Inflammatory macrophage (primary cell): ENCODE measurements around the gene TENT4A.

Experiments used
- DNase-seq, 2 donors: peaks; one replicate each; pipeline ENCODE4 v3.0.0-alpha.2; 2020 to 2022

Gene TENT4A

DNA sequence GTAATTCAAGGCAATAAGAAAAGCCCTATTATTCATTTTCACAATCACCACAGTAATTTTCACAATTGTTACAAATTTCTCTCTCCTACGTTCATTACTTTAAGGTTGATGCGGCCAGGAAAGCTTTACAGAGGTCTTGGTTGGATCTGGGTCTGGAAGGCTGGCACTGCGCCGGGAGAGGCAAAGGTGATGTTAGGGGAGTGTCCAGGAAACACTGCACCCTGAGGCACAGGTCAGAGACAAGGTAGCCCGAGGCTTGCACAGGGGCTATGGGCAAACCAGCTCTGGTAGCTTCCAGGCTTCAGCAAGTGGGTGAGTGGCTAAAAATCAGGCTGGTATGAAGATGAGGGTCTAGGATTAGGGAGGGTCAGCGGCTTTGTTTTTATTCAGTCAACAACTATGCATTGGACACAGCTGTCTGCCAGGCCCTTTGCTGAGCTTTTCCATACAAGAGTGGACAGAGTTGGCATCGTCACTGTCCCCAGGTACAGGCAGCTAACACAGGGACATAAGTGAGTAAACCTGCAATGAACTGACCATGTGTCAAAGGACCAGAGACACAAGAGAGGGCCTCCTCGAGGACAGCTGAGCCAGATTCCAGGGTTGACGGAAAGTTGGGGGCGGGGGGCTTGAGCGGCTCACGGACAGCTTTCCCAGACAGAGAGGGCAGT is 12.4 kb upstream of the TENT4A start:
- no peak for DNase-seq

DNA sequence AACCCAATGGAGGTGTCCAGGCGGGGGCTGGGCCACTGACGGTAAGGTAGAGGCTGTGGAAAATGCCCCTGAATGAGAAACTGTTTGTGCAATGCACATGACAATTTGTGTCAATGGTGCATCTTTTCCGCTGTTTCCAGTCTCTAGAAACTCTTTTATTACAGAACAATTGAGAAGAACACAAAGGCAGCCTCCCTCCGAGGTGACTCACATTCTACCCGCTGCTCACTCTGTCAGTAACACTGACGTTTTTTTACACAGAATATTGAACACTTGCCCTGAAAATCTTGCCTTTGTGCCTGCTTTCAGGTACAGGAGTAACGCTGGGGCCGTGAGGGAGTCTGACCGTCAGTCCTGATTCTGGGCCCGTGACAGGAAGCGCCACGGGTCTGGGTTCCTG is 11.7 kb upstream of the TENT4A start:
- DNase-seq: no peak

DNA sequence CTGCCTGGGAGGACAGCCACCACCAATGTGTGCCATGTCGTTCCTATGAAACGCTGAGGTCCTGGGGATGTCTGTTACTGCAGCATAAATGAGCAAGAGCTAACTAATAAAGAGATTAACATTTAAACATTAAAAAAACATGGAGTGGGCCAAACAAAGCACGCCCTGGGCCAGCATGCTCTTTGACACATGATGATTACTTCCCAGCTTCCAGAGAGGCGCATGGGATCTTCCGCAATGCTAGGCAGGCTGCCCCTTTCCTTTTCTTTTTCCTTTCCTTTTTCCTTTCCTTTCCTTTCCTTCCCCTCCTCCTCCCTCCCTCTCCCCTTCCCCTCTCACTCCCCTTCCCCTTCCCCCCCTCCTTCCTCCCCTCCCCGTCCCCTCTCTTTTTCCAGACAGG is 10.6 kb upstream of the TENT4A start:
- DNase-seq: no peak

DNA sequence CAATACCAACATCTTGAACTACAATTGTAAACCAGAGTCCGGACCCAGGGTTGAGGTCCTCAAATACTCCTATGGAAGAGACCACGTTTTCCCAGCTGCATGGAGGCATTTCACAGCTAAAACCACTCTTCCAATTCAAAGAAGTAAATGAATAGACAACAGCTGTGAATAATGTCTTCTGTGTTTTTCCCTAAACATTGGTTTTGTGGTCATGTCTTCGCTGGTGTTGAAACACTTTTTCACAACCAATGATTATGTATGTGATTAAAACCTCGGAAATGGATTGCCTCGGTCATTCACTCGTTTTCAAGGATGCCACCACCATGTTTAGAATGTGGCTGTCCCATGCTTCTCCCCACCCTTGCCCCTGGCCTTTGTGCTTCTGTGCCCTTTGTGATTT is 9.4 kb upstream of the TENT4A start:
- no peak for DNase-seq

DNA sequence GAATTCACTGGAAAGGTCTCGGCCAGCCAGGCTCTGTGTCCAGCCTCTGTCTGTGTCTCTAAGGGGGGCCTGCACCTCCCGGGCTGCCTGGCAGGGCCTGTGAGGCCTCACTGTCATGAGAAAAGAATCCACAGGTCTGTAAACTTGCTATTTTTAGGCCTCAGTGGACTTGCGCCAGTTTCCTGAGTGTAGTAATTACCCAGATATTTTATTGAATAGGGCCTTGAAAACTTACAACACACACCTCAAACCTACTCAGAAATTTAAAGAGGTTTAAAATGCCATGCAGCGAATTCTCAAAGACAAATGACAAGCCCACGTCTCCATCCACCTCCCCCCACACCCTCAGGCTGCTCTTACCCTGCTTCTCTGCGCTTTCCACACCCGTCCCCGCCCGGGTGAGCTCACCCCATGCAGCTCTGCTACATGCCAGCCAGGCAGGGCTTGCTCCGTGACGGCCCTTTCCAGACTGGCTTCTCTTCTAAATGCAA is 8.8 kb upstream of the TENT4A start:
- peak in 1 of 2 donors; percentile 26 for DNase-seq

DNA sequence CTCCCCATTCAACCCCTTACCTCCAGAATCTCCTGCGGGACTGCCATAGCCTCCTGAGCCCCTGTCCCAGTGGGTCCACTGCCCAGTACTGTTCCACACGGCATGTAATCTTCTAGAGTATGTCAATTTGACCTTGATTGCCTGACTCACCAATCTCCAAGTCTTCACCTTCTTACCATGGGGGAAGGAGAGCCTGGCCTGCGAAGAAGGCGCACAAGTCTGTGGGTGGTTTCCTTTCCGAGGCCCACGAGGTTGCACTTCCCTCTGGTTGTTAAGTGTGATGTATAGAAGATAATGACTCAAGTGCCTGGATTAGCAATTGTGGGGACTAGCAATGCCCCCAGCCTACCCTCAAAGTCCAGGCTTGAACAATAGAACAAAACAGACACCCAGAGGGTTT is 8.1 kb upstream of the TENT4A start:
- DNase-seq: peak; percentile 81 to 94

DNA sequence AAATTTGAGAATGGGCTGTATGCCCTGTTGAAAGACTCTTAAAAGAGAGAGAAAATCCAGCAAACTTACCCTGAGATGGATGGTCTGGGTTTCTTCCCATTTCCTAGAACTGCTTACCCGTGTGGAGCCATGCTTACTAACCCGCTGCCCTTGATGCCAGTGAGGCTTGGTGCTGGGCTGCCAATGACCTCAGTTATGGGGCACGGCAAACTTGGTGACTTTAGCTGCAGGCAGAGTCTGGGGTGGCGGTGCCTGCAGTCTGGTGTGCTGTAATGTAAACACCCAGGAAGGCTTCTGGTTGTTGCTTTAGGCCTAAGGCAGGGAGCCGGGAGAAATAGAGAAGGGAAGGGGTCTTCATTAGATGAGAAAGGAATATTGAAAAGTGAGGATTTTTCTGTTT is 7.3 kb upstream of the TENT4A start:
- no peak for DNase-seq

DNA sequence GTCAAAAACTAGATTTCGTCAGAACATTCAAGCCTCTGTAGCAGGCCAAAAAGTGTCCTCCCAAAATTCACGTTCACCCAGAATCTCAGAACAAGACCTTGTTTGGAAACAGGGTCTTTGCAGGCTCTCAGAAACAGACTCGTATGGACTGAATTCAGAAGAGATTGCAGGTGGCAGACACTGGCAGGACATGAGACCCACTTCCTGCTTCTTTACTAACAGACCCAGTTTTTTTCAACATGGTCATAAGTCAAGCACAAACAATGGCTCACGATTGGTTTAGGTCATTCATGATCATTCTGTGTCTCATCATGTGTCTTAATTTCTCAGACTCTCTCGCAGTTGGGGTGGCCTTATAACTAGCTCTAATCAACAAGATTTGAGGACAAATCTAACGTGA is 5.4 kb upstream of the TENT4A start:
- no peak for DNase-seq

DNA sequence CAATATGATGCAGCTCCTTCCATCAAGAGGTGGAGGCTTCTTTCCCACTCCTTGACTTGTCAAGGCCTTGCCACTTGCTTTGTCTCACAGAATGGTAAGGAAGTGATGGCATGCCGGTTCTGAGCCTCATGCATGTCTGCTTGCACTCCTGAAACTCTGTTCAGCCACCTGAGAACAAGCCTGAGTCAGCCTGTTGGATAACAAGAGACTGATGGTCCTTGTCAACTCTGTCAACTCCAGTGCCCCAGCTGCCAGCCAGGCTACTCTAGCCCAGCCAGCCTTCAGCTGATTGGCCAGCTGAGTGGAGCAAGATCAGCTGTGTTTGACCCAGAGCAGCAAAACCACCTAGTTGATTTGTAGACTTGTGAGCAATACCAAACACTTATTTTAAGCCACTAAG is 4.4 kb upstream of the TENT4A start:
- no peak for DNase-seq

DNA sequence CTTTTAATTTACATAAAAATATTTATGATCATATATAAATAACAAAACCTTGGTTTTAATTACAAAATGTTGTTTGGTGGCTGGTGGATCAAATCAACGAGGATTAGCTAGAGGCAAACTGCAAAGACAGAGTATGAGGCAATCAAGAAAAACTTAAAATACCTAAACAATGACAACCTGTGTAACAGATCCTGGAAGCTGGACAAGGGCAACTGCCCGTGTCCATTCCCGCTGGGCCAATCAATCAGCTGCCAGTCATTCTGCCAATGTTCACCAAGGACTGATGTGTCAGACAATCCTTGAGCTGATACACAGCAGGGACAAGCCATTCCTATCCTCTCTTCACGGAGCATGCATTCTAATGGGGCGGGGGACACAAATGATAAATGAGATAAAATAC is 3.2 kb upstream of the TENT4A start:
- DNase-seq: no peak

DNA sequence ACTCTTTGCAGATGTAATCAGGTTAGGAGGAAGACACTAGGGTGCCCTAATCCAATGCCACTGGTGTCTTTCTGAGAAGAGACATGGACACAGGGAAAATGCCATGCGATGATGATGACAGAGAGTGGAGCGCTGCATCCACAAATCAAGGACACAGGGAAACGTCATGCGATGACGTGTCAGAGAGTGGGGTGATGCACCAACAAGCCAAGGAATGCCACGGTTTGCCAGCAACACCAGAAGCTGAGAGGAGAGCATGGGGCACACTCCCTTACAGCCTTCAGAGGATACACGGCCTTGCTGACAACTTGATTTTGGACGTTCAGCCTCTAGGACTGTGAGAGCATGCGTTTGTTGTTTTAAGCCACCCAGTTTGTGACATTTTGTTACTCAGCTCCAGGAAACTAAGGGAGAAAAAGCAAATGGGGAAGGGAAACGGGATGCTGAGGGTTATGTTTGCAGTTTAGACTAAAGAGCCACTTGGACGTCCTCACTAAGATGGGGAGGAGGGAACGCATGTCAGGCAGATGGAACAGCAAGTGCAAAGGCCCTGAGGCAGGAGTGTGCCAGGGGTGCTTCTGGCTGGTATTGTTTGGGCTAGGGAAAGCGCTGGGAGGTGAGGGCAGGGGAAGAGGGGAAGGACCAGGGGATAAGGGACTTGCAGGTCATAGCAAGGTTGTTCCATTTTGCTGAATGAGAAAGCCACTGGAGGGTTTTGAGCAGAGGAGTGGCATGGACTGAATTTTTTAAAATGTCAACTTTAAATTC is 2.5 kb upstream of the TENT4A start:
- no peak for DNase-seq

DNA sequence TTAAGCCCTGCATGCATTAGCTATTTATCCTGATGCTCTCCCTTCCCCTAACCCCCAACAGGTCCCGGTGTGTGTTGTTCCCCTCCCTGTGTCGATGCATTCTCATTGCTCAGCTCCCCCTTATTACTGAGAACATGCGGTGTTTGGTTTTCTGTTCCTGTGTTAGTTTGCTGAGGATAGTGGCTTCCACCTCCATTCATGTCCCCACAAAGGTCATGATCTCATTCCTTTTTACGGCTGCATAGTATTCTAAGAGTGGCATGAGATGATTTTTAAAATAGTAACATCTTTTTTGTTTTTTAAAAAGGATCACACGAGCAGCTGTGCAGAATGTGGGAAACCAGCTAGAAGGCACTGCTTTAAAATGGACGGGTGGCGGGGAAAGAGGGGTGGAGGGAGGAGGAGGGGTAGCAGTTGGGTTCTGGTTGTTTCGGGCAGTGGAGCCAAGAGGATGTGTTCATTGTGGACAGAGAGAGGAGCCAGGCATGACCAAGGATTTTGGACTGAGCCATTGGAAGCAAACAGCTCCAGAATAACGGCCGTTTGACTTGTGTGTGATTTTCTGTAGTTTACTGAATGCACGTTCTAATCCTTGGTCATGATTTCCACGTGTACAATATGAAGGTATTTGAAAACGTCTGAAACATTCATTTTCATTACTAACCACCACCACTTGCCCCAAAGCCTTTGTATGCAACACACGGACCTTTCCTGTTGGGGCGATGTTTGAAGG is 1.7 kb upstream of the TENT4A start:
- DNase-seq: no peak

DNA sequence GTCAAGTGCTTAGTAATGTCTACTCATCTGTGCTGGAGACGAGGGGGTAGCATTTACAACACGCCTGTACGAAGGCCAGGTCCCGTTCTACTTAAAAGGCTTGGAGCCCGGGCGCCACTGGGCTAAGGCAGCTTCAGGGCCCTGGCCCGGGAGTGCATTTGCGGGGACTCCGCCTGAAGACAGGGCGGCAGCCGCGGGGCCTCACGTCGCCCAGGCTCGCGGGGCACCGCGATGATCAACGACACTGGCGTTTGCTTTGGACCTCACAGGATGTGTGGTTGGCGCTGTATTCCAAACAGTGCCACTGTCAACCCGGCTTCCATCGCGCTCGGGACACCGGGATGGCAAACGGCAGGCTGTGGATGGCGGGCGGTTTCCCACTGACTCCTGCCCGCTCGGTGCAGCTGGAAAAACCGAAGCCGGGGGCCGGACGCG is 1.1 kb upstream of the TENT4A start:
- DNase-seq: peak; percentile 38 to 51

DNA sequence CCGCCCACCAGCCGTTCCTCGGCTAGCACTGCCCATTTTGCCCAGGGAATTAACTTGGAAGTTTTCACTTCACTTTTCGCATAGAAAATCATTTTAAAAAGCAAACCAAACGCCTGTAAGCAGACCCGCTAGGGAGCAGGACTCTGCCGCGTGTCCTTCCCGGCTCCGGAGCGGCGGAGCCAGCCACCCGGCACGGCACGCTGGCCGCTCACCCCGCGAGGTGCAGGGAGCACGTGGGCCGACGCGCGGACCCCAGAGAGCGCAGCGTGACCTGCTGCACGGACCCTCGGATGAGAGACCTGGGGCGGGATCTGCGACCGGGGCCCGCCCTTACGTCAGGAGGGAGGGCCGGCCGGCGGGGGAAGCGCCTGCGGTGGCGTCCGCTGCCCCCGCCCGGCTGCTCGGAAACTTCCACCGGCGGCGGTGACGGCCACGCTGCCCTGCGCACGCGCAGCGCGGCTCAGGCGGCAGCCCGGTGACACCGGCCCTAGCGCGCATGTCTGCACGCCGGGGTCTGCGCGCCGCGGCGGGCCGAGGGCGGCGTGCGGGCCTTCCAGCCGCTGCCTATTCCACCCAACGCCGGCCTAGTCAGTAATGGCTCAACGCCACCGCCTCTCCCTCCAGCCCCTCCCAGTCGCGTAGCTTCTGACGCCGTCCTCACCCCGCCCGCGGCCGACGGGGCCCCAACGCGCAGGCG is 507 bp upstream of the TENT4A start:
- peak; percentile 97 for DNase-seq

DNA sequence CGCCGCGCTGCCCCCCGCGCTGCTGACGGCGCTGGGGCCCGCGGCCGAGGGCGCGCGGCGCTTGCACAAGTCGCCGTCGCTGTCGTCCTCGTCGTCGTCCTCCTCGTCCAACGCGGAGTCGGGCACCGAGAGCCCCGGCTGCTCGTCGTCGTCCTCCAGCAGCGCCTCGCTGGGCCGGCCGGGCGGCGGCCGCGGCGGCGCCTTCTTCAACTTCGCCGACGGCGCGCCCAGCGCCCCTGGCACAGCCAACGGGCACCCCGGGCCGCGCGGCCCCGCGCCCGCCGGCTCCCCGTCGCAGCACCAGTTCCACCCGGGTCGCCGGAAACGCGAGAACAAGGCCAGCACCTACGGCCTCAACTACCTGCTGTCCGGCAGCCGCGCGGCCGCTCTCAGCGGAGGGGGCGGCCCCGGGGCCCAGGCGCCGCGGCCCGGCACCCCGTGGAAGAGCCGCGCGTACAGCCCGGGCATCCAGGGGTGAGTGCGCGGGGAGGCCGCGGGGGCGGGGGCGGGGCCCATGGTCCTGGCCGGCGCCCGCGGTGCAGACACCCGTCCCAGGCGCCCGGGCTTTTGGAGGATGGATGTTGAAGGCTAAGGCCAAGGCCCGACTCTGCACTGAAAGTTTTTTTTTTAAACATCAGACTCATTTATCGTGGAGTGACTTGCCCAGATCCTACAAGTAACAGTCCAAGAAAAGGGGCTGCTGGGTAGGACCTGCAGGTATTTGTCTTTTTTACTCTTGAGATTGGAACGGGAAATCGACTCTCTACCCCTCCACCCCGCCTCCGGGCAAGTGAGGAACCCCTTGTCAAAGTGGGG is 1.2 kb downstream of the TENT4A start:
- DNase-seq: peak in 1 of 2 donors; percentile 48

DNA sequence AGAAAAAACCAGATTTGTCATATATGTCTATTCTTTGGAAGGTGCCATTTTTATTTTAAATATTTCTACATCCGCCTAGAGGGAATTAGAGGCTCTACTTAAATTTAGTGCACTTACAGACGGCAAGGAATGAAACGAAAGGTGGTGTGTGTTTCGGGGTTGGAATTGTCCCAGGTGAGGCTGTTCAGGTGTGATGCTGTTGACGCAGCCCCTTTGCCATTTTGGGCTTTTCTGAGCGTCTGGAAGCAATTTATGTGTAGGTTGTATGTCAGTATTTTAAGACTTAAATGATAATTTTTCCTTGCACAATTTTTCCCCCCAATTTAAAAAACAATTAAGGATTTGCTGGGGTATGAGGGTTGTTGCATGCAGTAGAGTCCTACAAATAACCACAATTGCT is 2.0 kb downstream of the TENT4A start:
- DNase-seq: no peak

DNA sequence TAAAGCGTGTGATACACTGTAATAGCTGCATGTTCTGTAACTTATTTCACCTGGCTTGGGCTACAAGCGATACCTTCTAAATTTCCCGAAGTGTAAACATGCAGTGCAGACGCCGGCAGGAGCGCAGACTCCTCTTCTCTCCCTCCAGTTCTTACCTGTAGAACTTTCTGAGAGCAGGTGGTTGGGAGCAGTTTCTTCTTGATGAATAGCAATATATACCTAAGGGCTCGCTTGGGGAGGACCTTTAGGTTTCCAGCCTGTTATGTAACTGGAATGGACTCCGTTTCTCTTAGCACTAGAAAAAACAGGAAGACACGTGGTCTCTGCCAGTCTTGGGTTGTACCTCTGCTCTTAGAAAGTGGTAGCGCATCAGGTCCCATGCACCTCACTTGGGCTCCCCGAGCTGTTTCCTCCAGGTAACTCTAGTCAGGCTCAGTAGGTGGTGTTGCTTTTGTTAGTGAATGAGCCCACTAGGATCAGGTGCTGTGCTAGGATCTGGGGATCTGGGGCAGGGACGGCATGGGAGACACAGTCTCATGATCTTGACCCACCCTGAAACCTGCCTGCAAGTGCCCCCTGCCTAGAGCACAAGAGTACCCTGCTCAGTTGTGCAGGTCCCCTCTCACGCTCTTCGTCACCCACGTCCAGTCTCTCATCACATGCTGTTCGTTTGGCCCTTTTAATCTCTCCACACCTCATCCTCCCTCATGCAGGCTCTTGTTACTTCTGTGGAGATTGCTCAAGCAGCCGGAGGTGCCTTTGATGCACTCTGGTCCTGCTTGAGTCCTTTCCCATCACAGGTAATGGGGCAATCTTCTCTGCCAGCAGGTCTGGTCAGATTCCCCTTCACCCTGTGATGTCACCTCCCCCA is 2.8 kb downstream of the TENT4A start:
- peak; percentile 21 to 41 for DNase-seq

DNA sequence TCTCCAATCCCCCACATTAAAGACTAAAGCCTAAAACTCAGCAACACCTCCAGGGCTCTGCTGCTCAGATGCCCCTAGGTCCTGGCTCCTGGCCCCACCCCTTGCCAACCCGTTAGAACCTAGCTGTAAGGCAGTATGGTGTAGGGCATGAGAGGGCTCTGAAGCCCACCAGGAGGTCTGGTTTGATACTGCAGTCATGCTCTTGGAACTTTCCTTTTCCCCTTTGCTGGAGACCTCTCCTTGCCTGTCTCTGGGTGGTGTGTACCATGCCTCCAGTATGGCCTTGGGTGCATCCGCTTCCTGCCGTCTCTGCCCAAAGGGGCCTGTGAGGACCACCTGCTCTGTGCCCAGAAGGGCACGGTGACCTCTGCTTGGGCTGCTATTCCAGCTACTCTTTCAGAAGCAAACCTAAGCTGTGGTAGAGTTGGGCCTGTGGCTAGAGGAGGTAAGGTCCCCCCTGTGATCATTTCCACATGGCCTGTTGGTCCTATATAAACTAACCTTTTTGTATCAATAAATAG is 3.5 kb downstream of the TENT4A start:
- DNase-seq: no peak

DNA sequence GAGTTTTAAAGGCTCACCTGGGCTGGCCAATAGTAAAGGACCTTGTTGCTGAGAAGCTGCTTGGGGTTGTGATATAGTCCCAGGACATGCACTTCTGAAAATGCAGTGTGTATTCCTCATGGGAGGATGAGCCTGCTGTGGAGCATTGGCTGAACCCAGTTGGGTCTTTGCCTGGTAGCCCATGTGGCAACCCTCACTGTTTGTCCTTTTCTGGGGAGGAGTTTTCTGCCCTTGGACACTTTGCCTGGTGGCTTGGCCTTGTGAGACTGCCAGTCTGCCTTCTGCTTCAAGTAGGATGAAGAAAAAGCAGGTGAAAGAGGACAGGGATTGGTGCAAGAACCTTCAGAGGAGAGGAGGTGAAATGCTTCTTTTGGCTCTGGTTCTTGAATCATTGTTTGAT is 4.0 kb downstream of the TENT4A start:
- no peak for DNase-seq

DNA sequence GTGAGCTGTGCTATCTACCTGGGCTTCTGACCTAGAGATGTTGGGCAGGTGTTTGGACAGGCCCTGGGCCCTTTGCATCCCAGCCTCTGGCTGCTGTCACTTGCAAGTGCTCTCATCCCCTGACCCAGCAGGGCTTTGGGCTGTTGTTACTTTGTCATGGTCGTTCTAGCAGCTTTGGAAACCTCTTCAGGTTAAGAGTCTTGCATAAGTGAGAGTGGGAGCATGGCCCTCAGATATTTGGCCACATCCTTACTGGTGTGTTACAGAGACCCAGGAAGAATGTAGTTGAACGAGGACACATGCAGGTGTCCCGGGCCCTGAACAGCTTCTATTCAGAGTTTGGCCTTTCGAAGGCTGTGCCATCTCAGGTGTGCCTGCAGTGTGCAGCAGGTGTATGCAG is 4.5 kb downstream of the TENT4A start:
- DNase-seq: no peak
